CD8-positive, alpha-beta memory T cell (primary cell): Measurements from ENCODE around the gene C22orf42. TPM values are rescaled to one million over a fixed set of nuclear protein-coding genes. Genes with fewer than 3 reads are reported as not detected.

Source experiments
- CTCF ChIA-PET: fragments of 350-600 bp; sonication (Branson Sonifier 250); formaldehyde crosslinking; loops from one replicate; lab custom pipeline; 2021; ENCODE audit warnings: antibody characterized with exemption; lab: Charles Lee
- POLR2A ChIA-PET: fragments of 350-600 bp; sonication (Branson Sonifier 250); formaldehyde crosslinking; loops from one replicate; lab custom pipeline; 2021; ENCODE audit warnings: antibody characterized with exemption; lab: Charles Lee
- DNase-seq, 5 donors: peaks; one replicate each; pipeline versions ENCODE4 v3.0.0 to v3.0.0-alpha.2; 2020 to 2022; ENCODE audit warnings: mixed read lengths in 1 of 5
- H3K27ac ChIP-seq: one replicate; pipeline ENCODE4 v1.7.0; 2013; ENCODE audit warnings: low read depth, mild to moderate bottlenecking, low read length, moderate library complexity
- H3K27me3 ChIP-seq: 2 replicates; pipeline ENCODE4 v1.7.0; 2013; ENCODE audit warnings: low read length, mild to moderate bottlenecking; ENCODE audit not compliant: insufficient read depth, poor library complexity, severe bottlenecking
- H3K36me3 ChIP-seq: 2 replicates; pipeline ENCODE4 v1.7.0; 2013; ENCODE audit warnings: mild to moderate bottlenecking, low read length, moderate library complexity; ENCODE audit not compliant: insufficient read depth
- H3K4me1 ChIP-seq: 2 replicates; pipeline ENCODE4 v1.7.0; 2013; ENCODE audit warnings: mild to moderate bottlenecking, low read length, moderate library complexity; ENCODE audit not compliant: insufficient read depth
- H3K4me3 ChIP-seq: 2 replicates; pipeline ENCODE4 v1.7.0; 2013; ENCODE audit warnings: mild to moderate bottlenecking, low read length
- H3K9me3 ChIP-seq: 2 replicates; pipeline ENCODE4 v1.7.0; 2013; ENCODE audit warnings: mild to moderate bottlenecking, low read length
- H3K27ac Mint-ChIP-seq, 8 donors: one replicate each; pipeline ENCODE4 v1.8.0; 2020 to 2021; ENCODE audit warnings: mixed read lengths in 8 of 8, mild to moderate bottlenecking in 6 of 8, inconsistent platforms in 3 of 8, moderate library complexity in 3 of 8
- H3K27me3 Mint-ChIP-seq, 2 donors: one replicate each; pipeline ENCODE4 v1.8.0; 2020 to 2021; ENCODE audit warnings: mixed read lengths in 2 of 2, mild to moderate bottlenecking in 1 of 2, moderate library complexity in 1 of 2
- H3K36me3 Mint-ChIP-seq, 3 donors: one replicate each; pipeline ENCODE4 v1.8.0; 2020 to 2021; ENCODE audit warnings: mixed read lengths in 3 of 3, inconsistent platforms in 1 of 3, mild to moderate bottlenecking in 1 of 3
- H3K4me1 Mint-ChIP-seq, 3 donors: one replicate each; pipeline ENCODE4 v1.8.0; 2020 to 2021; ENCODE audit warnings: mixed read lengths in 3 of 3, inconsistent platforms in 1 of 3, mild to moderate bottlenecking in 1 of 3
- H3K4me3 Mint-ChIP-seq, 7 donors: one replicate each; pipeline ENCODE4 v1.8.0; 2020 to 2021; ENCODE audit warnings: mixed read lengths in 7 of 7, mild to moderate bottlenecking in 6 of 7, moderate library complexity in 4 of 7, inconsistent platforms in 2 of 7
- H3K9me3 Mint-ChIP-seq, 5 donors: one replicate each; pipeline ENCODE4 v1.8.0; 2020 to 2022; ENCODE audit warnings: mixed read lengths in 5 of 5, mild to moderate bottlenecking in 3 of 5, moderate library complexity in 2 of 5, inconsistent platforms in 1 of 5
- polyA plus RNA-seq: library from polyadenylated mRNA; unstranded; fragments of 300-500 nt; fragmentation: Illumina TruSeq; gene quantifications from one replicate; pipeline ENCODE4 v1.2.3, GENCODE V29; 2021
- total RNA-seq, 2 experiments: library from RNA; stranded (reverse); gene quantifications; one replicate each; pipeline ENCODE4 v1.2.3, GENCODE V29; 2021

C22orf42 gene, protein sequence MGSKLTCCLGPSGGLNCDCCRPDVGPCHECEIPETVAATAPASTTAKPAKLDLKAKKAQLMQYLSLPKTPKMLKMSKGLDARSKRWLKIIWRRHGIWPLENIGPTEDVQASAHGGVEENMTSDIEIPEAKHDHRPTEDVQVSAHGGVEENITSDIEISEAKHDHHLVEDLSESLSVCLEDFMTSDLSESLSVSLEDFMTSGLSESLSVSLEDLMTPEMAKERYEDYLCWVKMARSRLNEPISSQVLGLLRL
- total RNA-seq: not detected
- not detected for polyA plus RNA-seq

- H3K4me3 Mint-ChIP-seq: no peak within 1 kb of the TSS
- no peak within 1 kb of the TSS for H3K27ac ChIP-seq
- no peaks in the 10 kb centered on the region for H3K36me3 Mint-ChIP-seq
- H3K27me3 ChIP-seq: no peaks in the 10 kb centered on the region
- peaks cover 4 to 20% of the 10 kb centered on the region in 2 donors for H3K27me3 Mint-ChIP-seq
- no peaks in the 10 kb centered on the region for H3K4me1 ChIP-seq
- no peak within 1 kb of the TSS for H3K27ac Mint-ChIP-seq
- no peak for DNase-seq
- CTCF ChIA-PET: no interaction called here
- peaks cover 2 to 5% (median 4%) of the 10 kb centered on the region in 3 donors for H3K4me1 Mint-ChIP-seq
- H3K4me3 ChIP-seq: no peak within 1 kb of the TSS
- no peaks in the 10 kb centered on the region for H3K36me3 ChIP-seq
- peaks cover 0 to 1% (median 0%) of the 10 kb centered on the region in 5 donors for H3K9me3 Mint-ChIP-seq
- no peaks in the 10 kb centered on the region for H3K9me3 ChIP-seq
- POLR2A ChIA-PET: no interaction called here
Observed at GRCh38 chr22:32158712-32159533, at the start of gene C22orf42. Gene C22orf42, minus strand, starts transcription at chr22:32159303. Its CDS starts 88 bp downstream, at chr22:32159215.

- ChIA-PET POLR2A (no interaction called here), CTCF (no interaction called here)
- no peaks in the 10 kb centered on the region for H3K27me3 ChIP-seq
- peaks cover 20 to 32% (median 30%) of the 10 kb centered on the region in 3 donors for H3K4me1 Mint-ChIP-seq
- peaks cover 2 to 22% of the 10 kb centered on the region in 2 donors for H3K27me3 Mint-ChIP-seq
- H3K9me3 ChIP-seq: no peaks in the 10 kb centered on the region
- H3K4me3 ChIP-seq: no peak overlapping the region
- no peak for DNase-seq
- H3K27ac ChIP-seq: no peak overlapping the region
- H3K4me3 Mint-ChIP-seq: no peak overlapping the region
- H3K27ac Mint-ChIP-seq: no peak overlapping the region
- H3K36me3 ChIP-seq: no peaks in the 10 kb centered on the region
- no peaks in the 10 kb centered on the region for H3K9me3 Mint-ChIP-seq
- no peaks in the 10 kb centered on the region for H3K36me3 Mint-ChIP-seq
- H3K4me1 ChIP-seq: peaks cover 13% of the 10 kb centered on the region
Observed at GRCh38 chr22:32208681-32209080, 49.6 kb upstream of the C22orf42 start.

GRCh38 chr22:32207971-32208480 lies 48.9 kb upstream of the C22orf42 start:
- Histone ChIP-seq H3K9me3 (no peaks in the 10 kb centered on the region), H3K4me3 (no peak overlapping the region), H3K4me1 (peaks cover 20% of the 10 kb centered on the region), H3K27ac (no peak overlapping the region), H3K27me3 (no peaks in the 10 kb centered on the region), H3K36me3 (no peaks in the 10 kb centered on the region)
- Mint-ChIP-seq H3K4me3 (no peak overlapping the region), H3K27me3 (peaks cover 3 to 24% of the 10 kb centered on the region in 2 donors), H3K36me3 (no peaks in the 10 kb centered on the region), H3K27ac (no peak overlapping the region), H3K9me3 (no peaks in the 10 kb centered on the region), H3K4me1 (peaks cover 26 to 38% (median 37%) of the 10 kb centered on the region in 3 donors)
- ChIA-PET POLR2A (no interaction called here), CTCF (no interaction called here)
- DNase-seq: no peak

DNA sequence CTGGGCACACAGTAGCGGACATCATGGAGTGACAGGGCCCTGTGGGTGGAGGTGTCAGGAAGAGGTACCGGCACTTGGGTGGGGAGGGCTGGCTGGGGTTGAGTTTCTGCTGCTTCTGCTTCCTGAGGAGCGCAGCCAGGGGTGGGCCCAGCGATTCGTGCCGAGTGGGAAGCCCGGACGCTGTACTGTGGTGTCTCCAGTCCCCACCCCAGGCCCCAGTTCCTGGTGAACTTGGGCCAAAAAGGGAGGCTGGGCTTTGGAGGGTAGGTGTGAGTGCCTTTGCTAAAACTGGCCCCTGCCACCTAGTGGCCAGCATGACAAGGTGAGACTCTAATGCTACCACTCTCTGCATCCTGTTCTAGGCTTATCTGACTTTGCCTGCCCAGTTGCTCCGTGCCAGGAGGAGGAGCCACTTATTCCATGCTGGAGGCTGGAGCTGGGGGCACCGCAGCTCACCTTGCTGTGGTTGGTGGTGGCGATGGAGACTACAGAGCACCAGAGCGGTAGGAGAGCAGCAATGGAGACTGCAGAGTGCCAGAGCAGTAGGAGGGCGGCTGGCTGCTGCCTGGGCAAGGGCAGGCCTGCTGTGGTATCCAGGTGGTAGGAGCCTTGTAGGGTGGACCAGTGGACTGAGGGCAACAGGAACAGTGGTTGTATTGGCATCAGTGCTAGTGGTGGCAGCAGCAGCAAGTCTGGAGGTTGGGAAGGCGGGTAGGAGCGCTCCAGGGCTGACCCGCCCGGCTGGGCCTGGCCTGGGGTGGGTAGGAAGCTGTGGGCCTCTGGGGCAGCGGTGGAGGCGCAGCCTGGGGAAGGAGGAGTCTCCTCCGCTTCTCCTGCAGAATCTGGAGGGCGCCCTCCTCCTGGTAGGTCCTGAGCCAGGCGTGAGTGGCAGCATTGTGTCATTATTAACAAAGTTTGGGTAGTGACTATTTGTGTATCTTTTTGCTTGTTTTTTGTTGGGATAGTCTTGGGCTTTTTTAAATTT lies 48.0 kb upstream of the C22orf42 start:
- ChIA-PET CTCF (no interaction called here), POLR2A (no interaction called here)
- Mint-ChIP-seq H3K9me3 (no peaks in the 10 kb centered on the region), H3K27ac (peak overlapping the region in 3 of 8 donors; percentile 71 to 90 (median 85)), H3K36me3 (no peaks in the 10 kb centered on the region), H3K4me1 (peaks cover 33 to 46% (median 44%) of the 10 kb centered on the region in 3 donors), H3K27me3 (peaks cover 4 to 16% of the 10 kb centered on the region in 2 donors), H3K4me3 (peak overlapping the region in 5 of 7 donors; percentile 49 to 91 (median 65))
- Histone ChIP-seq H3K9me3 (no peaks in the 10 kb centered on the region), H3K4me3 (no peak overlapping the region), H3K27ac (no peak overlapping the region), H3K4me1 (peaks cover 28% of the 10 kb centered on the region), H3K36me3 (no peaks in the 10 kb centered on the region), H3K27me3 (no peaks in the 10 kb centered on the region)
- DNase-seq: peak in 3 of 5 donors; percentile 25 to 28 (median 26)

DNA sequence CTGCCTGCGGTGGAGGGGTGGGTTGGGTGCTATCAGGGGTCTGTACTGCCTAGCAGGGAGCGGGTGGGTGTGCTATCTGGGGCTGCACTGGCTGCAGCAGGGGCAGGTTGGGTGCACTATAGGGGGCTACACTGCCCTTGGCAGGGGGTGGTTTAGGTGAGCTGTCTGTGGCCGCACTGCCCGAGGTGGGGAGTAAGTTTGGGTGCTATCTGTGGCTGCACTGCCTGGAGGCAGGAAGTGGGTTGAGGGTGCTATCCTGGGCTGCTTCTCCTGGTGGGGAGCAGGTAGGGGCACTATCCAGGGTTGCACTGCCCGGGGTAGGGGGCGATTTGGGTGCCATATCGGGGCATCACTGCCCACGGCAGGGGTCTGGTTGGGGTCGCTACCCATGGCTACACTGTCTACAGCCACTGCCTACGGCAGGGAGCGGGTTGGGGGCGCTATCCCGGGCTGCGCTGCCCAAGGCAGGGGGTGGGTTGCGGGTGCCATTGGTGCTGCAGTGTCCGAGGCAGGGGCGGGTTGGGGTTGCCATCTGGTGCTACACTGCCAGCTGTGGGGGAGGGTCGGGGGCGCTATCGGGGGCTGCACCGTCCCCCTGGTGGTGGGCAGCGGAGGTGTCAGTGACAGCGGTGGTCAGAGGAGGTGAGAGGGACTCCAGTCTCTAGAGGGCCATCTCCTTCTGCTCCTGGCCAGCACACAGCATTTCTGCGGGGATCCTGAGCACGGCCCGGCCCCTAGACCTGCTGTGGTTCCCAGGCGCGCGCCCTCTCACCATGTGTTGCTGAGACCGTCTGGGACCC lies 47.1 kb upstream of the C22orf42 start:
- peaks cover 37% of the 10 kb centered on the region for H3K4me1 ChIP-seq
- Mint-ChIP-seq H3K4me1 (peaks cover 41 to 54% (median 50%) of the 10 kb centered on the region in 3 donors), H3K27me3 (peaks cover 2 to 16% of the 10 kb centered on the region in 2 donors), H3K9me3 (no peaks in the 10 kb centered on the region), H3K27ac (peak overlapping the region in 2 of 8 donors; percentile 71 to 85), H3K4me3 (peak overlapping the region in 5 of 7 donors; percentile 50 to 91 (median 74)), H3K36me3 (no peaks in the 10 kb centered on the region)
- CTCF ChIA-PET: no interaction called here
- H3K36me3 ChIP-seq: no peaks in the 10 kb centered on the region
- no peaks in the 10 kb centered on the region for H3K9me3 ChIP-seq
- no peak overlapping the region for H3K27ac ChIP-seq
- H3K4me3 ChIP-seq: no peak overlapping the region
- H3K27me3 ChIP-seq: no peaks in the 10 kb centered on the region
- POLR2A ChIA-PET: no interaction called here
- peak in 1 of 5 donors; percentile 33 for DNase-seq

DNA sequence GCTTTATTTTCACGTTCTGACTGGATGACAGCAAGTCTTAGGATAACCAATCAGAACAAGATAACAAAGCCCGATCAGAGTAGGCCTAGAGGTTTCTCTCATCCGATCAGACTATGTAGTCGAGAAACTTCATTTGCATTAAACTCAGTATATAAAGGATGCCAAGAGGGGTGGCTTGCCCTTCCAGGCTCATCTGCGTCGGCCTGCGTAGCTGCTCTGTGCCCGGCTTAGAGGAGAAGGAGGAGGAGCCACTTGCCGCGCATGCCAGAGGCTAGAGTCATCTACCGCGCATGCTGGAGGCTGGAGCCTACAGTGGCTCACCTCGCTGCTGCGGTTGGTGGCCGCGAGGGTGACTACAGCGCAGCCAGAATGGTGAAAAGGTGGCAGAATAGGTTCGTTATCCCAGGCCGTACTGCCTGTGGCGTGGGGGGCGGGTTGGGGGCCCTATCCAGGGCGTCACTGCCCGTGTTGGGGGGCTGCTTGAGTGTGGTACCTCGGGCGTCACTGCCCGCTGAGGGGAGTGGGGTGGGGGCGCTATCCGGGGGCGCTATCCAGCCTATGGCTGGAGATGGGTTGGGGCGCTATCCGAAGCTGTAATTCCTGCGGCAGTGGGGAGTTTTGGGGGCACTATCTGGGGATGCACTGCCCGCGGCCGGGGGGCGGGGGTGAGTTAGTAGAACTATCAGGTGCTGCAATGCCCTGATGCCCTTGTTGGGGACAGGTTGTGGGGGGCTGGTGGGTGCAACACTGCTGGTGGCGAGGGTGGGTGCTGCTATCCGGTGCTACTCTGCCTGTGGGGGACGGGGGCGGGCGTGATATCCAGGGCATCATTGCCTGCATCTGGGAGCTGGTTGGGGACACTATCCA lies 46.0 kb upstream of the C22orf42 start, which contains the start of gene RFPL2:
RFPL2 (minus strand) TSS at position 218 of the 867 bp plus-strand sequence. CDS start 2,622 bp downstream, outside the sequence.
- POLR2A ChIA-PET: no interaction called here
- CTCF ChIA-PET: no interaction called here

More for the DNA sequence above, 46.0 kb upstream of the C22orf42 start, which contains the start of gene RFPL2:
- Histone ChIP-seq H3K9me3 (no peaks in the 10 kb centered on the region), H3K36me3 (no peaks in the 10 kb centered on the region), H3K27ac (no peak within 1 kb of the TSS), H3K4me1 (peaks cover 48% of the 10 kb centered on the region), H3K4me3 (peak within 1 kb of the TSS; percentile 44), H3K27me3 (no peaks in the 10 kb centered on the region)
- peak in 4 of 5 donors; percentile 46 to 80 (median 58) for DNase-seq
- Mint-ChIP-seq H3K27ac (peak within 1 kb of the TSS in 7 of 8 donors; percentile 48 to 91 (median 81)), H3K4me1 (peaks cover 51 to 60% (median 60%) of the 10 kb centered on the region in 3 donors), H3K4me3 (peak within 1 kb of the TSS; percentile 75 to 91 (median 85)), H3K9me3 (no peaks in the 10 kb centered on the region), H3K36me3 (no peaks in the 10 kb centered on the region), H3K27me3 (peaks cover 2 to 16% of the 10 kb centered on the region in 2 donors)
